K562 (cell line): Measurements from ENCODE around the gene TMEM121. TPM values are rescaled to one million over a fixed set of nuclear protein-coding genes. Genes with fewer than 3 reads are reported as not detected.

Source experiments
- ATAC-seq: fragments of 200-7000 bp; cut with Tn5 transposase; 3 replicates; pipeline ENCODE4 v1.9.1; 2020; ENCODE audit warnings: moderate library complexity
- BruUV-seq: library from RNA; stranded (reverse); fragments of 400-500 nt; replicated peaks from 2 replicates; lab custom pipeline; 2021; lab: Mats Ljungman, UMichigan
- CTCF ChIA-PET: fragments of 300-600 bp; formaldehyde crosslinking; extraction: SDS; loops from one replicate; lab custom pipeline; 2021; ENCODE audit warnings: low intra/inter-chr PET ratio; lab: Yijun Ruan, JAX
- POLR2A ChIA-PET: fragments of 300-600, 350-650 bp; sonication (Branson Sonifier 250); formaldehyde crosslinking; extraction: SDS; loops from one replicate; lab custom pipeline; 2021; ENCODE audit warnings: antibody characterized with exemption, inconsistent platforms; lab: Yijun Ruan, JAX
- DNase-seq, 4 experiments: peaks; one replicate each; pipeline versions ENCODE4 v3.0.0 to v3.0.0-alpha.2; 2011 to 2018; ENCODE audit warnings: low spot score in 3 of 4, mixed read lengths in 3 of 4; ENCODE audit errors: extremely low read depth in 1 of 4
- FAIRE-seq: peaks from 2 replicates; lab custom pipeline; 2011; peaks lifted over from hg19 to GRCh38; lab: Jason Lieb, UNC
- H2AFZ ChIP-seq: 2 replicates; pipeline ENCODE4 v1.6.0; 2011; ENCODE audit warnings: low read depth, low read length, control low read depth, inconsistent platforms
- H3K27ac ChIP-seq: fragments of 200-600 bp; 3 replicates; pipeline ENCODE4 v1.8.0; 2011; ENCODE audit warnings: low read depth, mild to moderate bottlenecking, control low read depth, inconsistent platforms, low read length, moderate library complexity, mixed read lengths; ENCODE audit errors: extremely low read depth
- H3K27me3 ChIP-seq, 2 experiments: fragments of 300-600 bp in 1 of 2; 2 replicates in 1 of 2; 3 replicates in 1 of 2; pipeline versions ENCODE4 v1.6.0 to v1.8.0; 2011; ENCODE audit warnings: inconsistent platforms in 2 of 2, low read length in 2 of 2, mild to moderate bottlenecking in 1 of 2, mixed read lengths in 1 of 2, moderate library complexity in 1 of 2; ENCODE audit not compliant: control insufficient read depth in 2 of 2, insufficient read depth in 2 of 2
- H3K36me3 ChIP-seq: fragments of 300-600 bp; 3 replicates; pipeline ENCODE4 v1.8.0; 2011; ENCODE audit warnings: mild to moderate bottlenecking, low read length, inconsistent platforms; ENCODE audit not compliant: control insufficient read depth, insufficient read depth
- H3K4me1 ChIP-seq, 2 experiments: fragments of 200-600 bp in 1 of 2; replicated peaks in 1 of 2; 2 replicates in 1 of 2; 3 replicates in 1 of 2; pipeline versions ENCODE4 v1.5.1 to v1.8.0; 2011; ENCODE audit warnings: inconsistent platforms in 2 of 2, low read length in 2 of 2, mild to moderate bottlenecking in 1 of 2, mixed read lengths in 1 of 2, moderate library complexity in 1 of 2; ENCODE audit not compliant: control insufficient read depth in 2 of 2, insufficient read depth in 2 of 2
- H3K4me2 ChIP-seq: 2 replicates; pipeline ENCODE4 v1.6.1; 2011; ENCODE audit warnings: low read length, control low read depth, inconsistent platforms, mixed read lengths; ENCODE audit not compliant: insufficient read depth
- H3K4me3 ChIP-seq: fragments of 200-600 bp; sonication (generic), shearing (Covaris generic); 2 replicates; pipeline ENCODE4 v1.5.1; 2016; ENCODE audit warnings: control low read depth, inconsistent platforms
- H3K79me2 ChIP-seq: fragments of 200-600 bp; 3 replicates; pipeline ENCODE4 v1.8.0; 2011; ENCODE audit warnings: low read length, inconsistent platforms; ENCODE audit not compliant: control insufficient read depth, insufficient read depth
- H3K9ac ChIP-seq, 2 experiments: 2 replicates each; pipeline versions ENCODE4 v1.6.0 to v1.6.1; 2011; ENCODE audit warnings: low read depth in 2 of 2, low read length in 2 of 2, control low read depth in 1 of 2, inconsistent platforms in 1 of 2, mild to moderate bottlenecking in 1 of 2, mixed read lengths in 1 of 2; ENCODE audit not compliant: insufficient read depth in 1 of 2
- H3K9me1 ChIP-seq: one replicate; pipeline ENCODE4 v1.6.0; 2011; ENCODE audit warnings: inconsistent platforms, mild to moderate bottlenecking, low read length, moderate library complexity; ENCODE audit not compliant: control insufficient read depth, insufficient read depth
- H3K9me3 ChIP-seq: replicated peaks from 2 replicates; pipeline ENCODE4 v1.5.1; 2011; ENCODE audit warnings: low read depth, low read length, inconsistent platforms; ENCODE audit not compliant: control insufficient read depth, insufficient read depth
- H4K20me1 ChIP-seq: replicated peaks from 2 replicates; pipeline ENCODE4 v1.6.1; 2011; ENCODE audit warnings: low read length, inconsistent platforms, mixed read lengths; ENCODE audit not compliant: control insufficient read depth, insufficient read depth
- CEBPB ChIP-seq: fragments of 450-650 bp; IDR thresholded peaks from 2 replicates; pipeline ENCODE4 v1.6.1; 2016; ENCODE audit warnings: missing genetic modification characterization, missing compliant biosample characterization
- EZH2 ChIP-seq: IDR thresholded peaks from 2 replicates; pipeline ENCODE4 v1.6.1; 2012; ENCODE audit warnings: low read depth, mild to moderate bottlenecking, inconsistent platforms, low read length, borderline replicate concordance
- NCOA2 ChIP-seq, 2 experiments: fragments of 450-650 bp; IDR thresholded peaks; 2 replicates each; pipeline ENCODE4 v1.6.1; 2018; ENCODE audit warnings: mild to moderate bottlenecking in 2 of 2, moderate library complexity in 1 of 2; ENCODE audit not compliant: partially characterized antibody in 2 of 2
- NFYB ChIP-seq: IDR thresholded peaks from 2 replicates; pipeline ENCODE4 v1.6.1; 2011; ENCODE audit warnings: mild to moderate bottlenecking, moderate library complexity; ENCODE audit not compliant: insufficient read length; ENCODE audit errors: extremely low read depth
- POLR2G ChIP-seq: fragments of 200-400 bp; formaldehyde crosslinking; IDR thresholded peaks from 2 replicates; pipeline ENCODE4 v1.6.1; 2017; ENCODE audit warnings: low read depth, mild to moderate bottlenecking, antibody characterized with exemption, low read length, moderate library complexity
- RBFOX2 ChIP-seq: fragments of 200-400 bp; formaldehyde crosslinking; IDR thresholded peaks from 2 replicates; pipeline ENCODE4 v1.6.1; 2017; ENCODE audit warnings: low read depth, mild to moderate bottlenecking, low read length, moderate library complexity
- ZNF75A ChIP-seq: fragments of 450-650 bp; formaldehyde crosslinking; IDR thresholded peaks from 2 replicates; pipeline ENCODE4 v1.4.0; 2020; ENCODE audit warnings: mild to moderate bottlenecking
- WGBS: fragments of 100-300 bp; shearing (Covaris generic); methylation state at CpG from one replicate; pipeline ENCODE4 v1.1.6; 2016; ENCODE audit warnings: low coverage, mixed read lengths; ENCODE audit not compliant: insufficient coverage; ENCODE audit errors: missing lambda C conversion rate; 5-methylcytosine and 5-hydroxymethylcytosine counted together
- in situ Hi-C: fragments of 300-500 bp; cut with MboI; formaldehyde crosslinking; loops from 4 replicates; pipeline ENCODE4 v1.15.0; 2018; ENCODE audit warnings: inconsistent platforms, mixed read lengths
- intact Hi-C: fragments of 100-400 bp; cut with micrococcal nuclease; formaldehyde crosslinking; loops from 2 replicates; pipeline ENCODE4 v1.14.2; 2022
- polyA plus RNA-seq, 8 experiments: library from polyadenylated mRNA; depleted of rRNA in 4 of 8; stranded (reverse) in 5 of 8; unstranded in 3 of 8; fragments of >200 nt; fragmentation: Nextera tagmentation in 2 of 8; fragmentation: Illumina TruSeq in 1 of 8; extraction: Ambion mirVana in 2 of 8; extraction: Trizol in 1 of 8; gene quantifications; 2 replicates each; pipeline versions ENCODE4 v1.2.1 to v1.2.3, GENCODE V29; 2011 to 2014; ENCODE audit warnings: inconsistent platforms in 1 of 8, missing spikeins in 1 of 8
- total RNA-seq, 7 experiments: library from RNA; depleted of rRNA in 6 of 7; stranded (reverse); fragments of >200 nt in 6 of 7; fragmentation: Illumina TruSeq in 2 of 7; extraction: Trizol in 2 of 7; gene quantifications; 2 replicates each; pipeline versions ENCODE4 v1.2.1 to v1.2.3, GENCODE V29; 2011 to 2021; ENCODE audit warnings: low replicate concordance in 1 of 7
- TF ChIP-seq, protein P1 (sequence below): sonication (generic); formaldehyde crosslinking; IDR thresholded peaks from 2 replicates; pipeline ENCODE4 v1.8.0; 2023; ENCODE audit warnings: mild to moderate bottlenecking, missing genetic modification reagents
- TF ChIP-seq, protein P2 (sequence below): sonication (generic); formaldehyde crosslinking; IDR thresholded peaks from 2 replicates; pipeline ENCODE4 v1.5.0; 2020; ENCODE audit warnings: missing genetic modification reagents

Gene TMEM121
- total and polyA plus RNA-seq, 9 of the 15 experiments (the other 6 are each of a cell fraction or from before 2014, with no cell fraction given), result 0.31 to 0.36 TPM; not detected in 7

DNA sequence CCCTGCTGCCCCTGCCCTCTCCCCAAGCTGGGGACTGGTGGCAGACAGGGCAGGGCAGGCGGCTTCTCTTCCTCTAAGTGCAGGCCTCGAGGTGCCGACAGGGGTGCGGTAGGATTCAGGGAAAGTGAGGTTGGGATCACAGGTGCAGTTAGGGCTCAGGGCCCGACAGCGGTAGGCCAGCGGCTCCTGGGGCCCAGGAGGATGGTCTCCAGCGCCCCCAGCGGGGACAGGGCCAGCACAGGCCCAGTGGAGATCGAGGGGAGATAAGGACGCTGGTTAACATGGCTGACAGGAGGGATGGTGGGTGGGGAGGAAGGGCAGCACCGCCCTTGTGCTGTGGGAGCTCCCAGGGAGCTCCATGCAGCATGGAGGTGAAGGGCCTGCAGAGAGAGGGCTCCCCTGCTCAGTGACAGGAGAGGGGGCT, 40.6 kb upstream of the TMEM121 start (continued):
- no peak for TF ChIP-seq NFYB
- TF ChIP-seq, protein P1, sequence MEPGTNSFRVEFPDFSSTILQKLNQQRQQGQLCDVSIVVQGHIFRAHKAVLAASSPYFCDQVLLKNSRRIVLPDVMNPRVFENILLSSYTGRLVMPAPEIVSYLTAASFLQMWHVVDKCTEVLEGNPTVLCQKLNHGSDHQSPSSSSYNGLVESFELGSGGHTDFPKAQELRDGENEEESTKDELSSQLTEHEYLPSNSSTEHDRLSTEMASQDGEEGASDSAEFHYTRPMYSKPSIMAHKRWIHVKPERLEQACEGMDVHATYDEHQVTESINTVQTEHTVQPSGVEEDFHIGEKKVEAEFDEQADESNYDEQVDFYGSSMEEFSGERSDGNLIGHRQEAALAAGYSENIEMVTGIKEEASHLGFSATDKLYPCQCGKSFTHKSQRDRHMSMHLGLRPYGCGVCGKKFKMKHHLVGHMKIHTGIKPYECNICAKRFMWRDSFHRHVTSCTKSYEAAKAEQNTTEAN (CRISPR knock-in tag), result no peak
- TF ChIP-seq EZH2, result no peak
- TF ChIP-seq, protein P2, sequence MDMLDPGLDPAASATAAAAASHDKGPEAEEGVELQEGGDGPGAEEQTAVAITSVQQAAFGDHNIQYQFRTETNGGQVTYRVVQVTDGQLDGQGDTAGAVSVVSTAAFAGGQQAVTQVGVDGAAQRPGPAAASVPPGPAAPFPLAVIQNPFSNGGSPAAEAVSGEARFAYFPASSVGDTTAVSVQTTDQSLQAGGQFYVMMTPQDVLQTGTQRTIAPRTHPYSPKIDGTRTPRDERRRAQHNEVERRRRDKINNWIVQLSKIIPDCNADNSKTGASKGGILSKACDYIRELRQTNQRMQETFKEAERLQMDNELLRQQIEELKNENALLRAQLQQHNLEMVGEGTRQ (CRISPR knock-in tag), result no peak
- no peak for TF ChIP-seq ZNF75A

DNA sequence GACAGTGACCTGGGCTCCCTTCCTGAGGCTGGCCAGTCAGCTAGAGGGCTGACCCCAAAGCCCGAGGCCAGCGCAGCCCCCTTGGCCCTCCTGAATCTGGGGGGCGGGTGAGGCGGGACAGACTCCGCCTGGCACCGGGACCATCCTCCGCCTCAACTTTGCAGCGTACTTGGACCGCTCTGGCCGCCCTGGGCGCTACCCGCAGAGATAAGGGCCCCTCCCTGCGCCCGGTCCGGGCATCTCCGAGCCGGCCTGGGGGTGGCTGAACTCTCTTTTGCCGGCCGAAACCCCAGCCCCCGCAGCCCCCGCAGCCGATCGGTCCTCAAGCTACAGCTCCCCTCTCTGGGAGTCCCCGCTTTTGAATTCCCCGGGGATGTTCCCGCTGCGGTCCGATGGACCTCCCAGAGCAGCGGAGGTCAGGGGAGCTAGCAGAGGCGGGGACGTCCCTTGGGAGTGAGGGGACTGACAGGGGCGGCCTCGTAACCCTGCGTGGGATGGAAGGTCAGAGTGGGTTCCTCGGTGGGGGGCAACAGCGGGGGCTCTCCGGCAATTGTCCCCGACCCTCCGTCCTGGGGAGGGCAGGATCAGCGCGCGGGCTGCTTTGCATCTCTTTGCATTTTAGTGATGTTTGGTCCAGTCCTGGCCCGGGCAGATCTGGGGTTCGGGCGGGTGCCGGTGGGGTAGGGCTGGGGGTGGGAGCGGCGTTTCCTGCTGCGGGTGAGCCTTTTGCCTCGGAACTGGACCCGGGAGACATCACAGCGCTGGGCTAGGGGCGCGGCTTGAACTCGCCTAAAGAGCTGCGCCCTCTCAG, 40.0 kb upstream of the TMEM121 start, which contains the start of gene CRIP1:
Gene CRIP1 (plus strand): TSS at position 724 of the 811 bp plus-strand sequence. CDS start 374 bp downstream, outside the sequence.
- 100% methylated on average over 2 of the region's 56 CpGs for WGBS

More for the DNA sequence above, 40.0 kb upstream of the TMEM121 start, which contains the start of gene CRIP1:
- H3K4me3 ChIP-seq, result no peak within 1 kb of the TSS
- no peaks in the 10 kb centered on the region for H3K9me3 ChIP-seq
- DNase-seq (no peak), FAIRE-seq (no peak), ATAC-seq (no peak)
- peak within 1 kb of the TSS in 1 of 2 experiments; percentile 83; a peak in 2 of 4 replicates for H3K9ac ChIP-seq
- ChIA-PET CTCF (no interaction called here), POLR2A (interaction anchor here (1.0 kb wide), 1 partner anchor 89 kb away, joined by 3 read pairs; no protein-coding TSS in a partner anchor)
- BruUV-seq, result no TSS peak
- TF ChIP-seq CEBPB (tag) (no peak), RBFOX2 (0 out of 2 replicates have a peak, but pooled peaks have one; percentile 9), POLR2G (0 out of 2 replicates have a peak, but pooled peaks have one; percentile 2), NCOA2 (IDR thresholded peaks at IDR 0.05; ENCODE audit: partially characterized antibody in 2 of 2) (no peak)
- H3K9me1 ChIP-seq, result no peaks in the 10 kb centered on the region
- H3K27ac ChIP-seq, result no peak within 1 kb of the TSS
- no peak within 1 kb of the TSS for H3K4me2 ChIP-seq
- in situ Hi-C loops (loop anchor here (5.0 kb wide), 1 partner anchor 114 kb away; no protein-coding TSS in a partner anchor), intact Hi-C loops (loop anchor here (5.0 kb wide), 1 partner anchor 39 kb away; no protein-coding TSS in a partner anchor)
- no peaks in the 10 kb centered on the region for H3K27me3 ChIP-seq
- H3K36me3 ChIP-seq, result no peaks in the 10 kb centered on the region
- no peaks in the 10 kb centered on the region for H3K79me2 ChIP-seq
- peak within 1 kb of the TSS; percentile 55; the same call in 1 of the 2 replicates for H2AFZ ChIP-seq
- H4K20me1 ChIP-seq, result no peaks in the 10 kb centered on the region
- H3K4me1 ChIP-seq, result peaks cover 12 to 91% of the 10 kb centered on the region in 2 experiments
